ENCODE measurements around the gene VAMP1.
"Not testable (repeated sequence)": the region's sequence is repeated elsewhere in the genome, so short reads cannot be mapped to it uniquely, and the experiment has no call there.

VAMP1 gene

GRCh38 chr12:6469609-6470374 is 685 bp downstream of the VAMP1 start:
- in situ Hi-C loops (cut with MboI; ENCODE audit: low sequenced_read_pairs): no loop called here

- in situ Hi-C loops (cut with MboI; ENCODE audit: low sequenced_read_pairs): no loop called here
These were observed 1.4 kb downstream of the VAMP1 start for GRCh38 chr12:6469092-6469491.

DNA sequence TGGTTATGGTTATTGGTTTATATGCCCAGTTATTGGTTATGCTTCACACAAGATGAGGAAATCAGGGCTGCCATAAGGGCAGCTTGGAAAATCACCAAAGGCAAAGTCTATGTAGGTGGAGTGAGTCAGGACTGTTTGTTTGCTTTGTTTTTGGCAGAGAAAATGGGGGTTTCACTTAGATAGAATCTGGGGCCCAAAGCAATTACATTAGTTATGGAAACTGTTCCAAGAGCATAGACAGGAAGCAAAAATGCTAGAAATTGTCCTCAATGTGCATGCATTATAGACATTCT is 2.2 kb downstream of the VAMP1 start:
- in situ Hi-C loops (cut with MboI; ENCODE audit: low sequenced_read_pairs): no loop called here

DNA sequence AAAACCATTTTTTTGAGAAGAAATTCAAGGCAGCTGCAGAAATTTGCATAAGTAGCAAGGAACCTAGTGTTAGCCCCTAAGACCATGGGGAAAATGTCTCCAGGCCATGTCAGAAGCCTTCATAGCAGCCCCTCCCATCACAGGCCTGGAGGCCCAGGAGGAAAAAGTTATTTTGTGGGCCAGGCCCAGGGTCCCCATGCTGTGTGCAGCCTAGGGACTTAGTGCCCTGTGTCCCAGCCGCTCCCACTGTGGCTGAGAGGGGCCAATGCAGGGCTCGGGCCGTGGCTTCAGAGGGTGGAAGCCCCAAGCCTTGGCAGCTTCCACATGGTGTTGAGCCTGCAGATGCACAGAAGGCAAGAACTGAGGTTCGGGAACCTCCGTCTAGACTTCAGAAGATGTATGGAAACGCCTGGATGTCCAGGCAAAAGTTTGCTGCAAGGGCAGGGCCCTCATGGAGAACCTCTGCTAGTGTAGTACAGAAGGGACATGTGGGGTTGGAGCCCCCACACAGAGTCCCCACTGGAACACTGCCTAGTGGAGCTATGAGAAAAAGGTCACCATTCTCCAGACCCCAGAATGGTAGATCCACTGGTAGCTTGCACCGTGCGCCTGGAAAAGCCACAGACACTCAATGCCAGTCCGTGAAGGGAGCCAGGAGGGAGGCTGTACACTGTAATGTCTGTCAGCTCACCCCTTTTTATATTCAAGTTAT is 2.8 kb downstream of the VAMP1 start:
- in situ Hi-C loops (cut with MboI; ENCODE audit: low sequenced_read_pairs): not testable (repeated sequence)

DNA sequence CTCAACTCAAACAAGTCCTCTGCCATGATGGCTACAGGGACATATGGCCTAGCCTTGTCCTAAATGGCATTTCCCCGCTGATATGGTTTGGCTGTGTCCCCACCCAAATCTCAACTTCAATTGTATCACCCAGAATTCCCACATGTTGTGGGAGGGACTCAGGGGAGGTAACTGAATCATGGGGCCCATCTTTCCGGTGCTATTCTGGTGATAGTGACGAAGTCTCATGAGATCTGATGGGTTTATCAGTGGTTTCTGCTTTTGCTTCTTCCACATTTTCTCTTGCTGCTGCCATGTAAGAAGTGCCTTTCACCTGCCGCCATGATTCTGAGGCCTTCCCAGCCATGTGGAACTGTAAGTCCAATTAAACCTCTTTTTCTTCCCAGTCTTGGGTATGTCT is 3.7 kb downstream of the VAMP1 start:
- in situ Hi-C loops (cut with MboI; ENCODE audit: low sequenced_read_pairs): not testable (repeated sequence)

- in situ Hi-C loops (cut with MboI; ENCODE audit: low sequenced_read_pairs): no loop called here
These were observed 4.3 kb downstream of the VAMP1 start for GRCh38 chr12:6466184-6466573.

GRCh38 chr12:6465467-6466183 is 4.9 kb downstream of the VAMP1 start:
- in situ Hi-C loops (cut with MboI; ENCODE audit: low sequenced_read_pairs): no loop called here

GRCh38 chr12:6464531-6464930 is 5.9 kb downstream of the VAMP1 start:
- in situ Hi-C loops (cut with MboI; ENCODE audit: low sequenced_read_pairs): no loop called here

- in situ Hi-C loops (cut with MboI; ENCODE audit: low sequenced_read_pairs): no loop called here
These were observed 6.6 kb downstream of the VAMP1 start for GRCh38 chr12:6463858-6464257.

DNA sequence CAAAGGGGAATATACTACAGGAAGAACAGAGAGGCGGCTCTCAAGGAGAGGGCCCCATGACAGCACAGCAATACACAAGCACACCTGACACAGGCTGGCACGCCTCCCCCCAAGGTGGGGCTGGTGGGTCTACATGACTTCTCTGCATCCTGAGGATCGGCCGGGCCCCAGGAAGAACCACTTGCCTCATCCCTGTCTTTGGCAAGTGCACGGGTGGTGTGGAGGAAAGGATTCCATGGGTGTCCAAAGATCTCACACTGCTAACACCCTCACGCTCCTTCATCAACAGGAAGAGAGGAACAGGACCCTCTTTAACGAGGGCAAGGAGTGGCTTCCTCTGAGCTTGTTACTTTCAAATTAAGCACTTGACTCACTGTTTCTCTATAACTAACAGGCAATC is 7.3 kb downstream of the VAMP1 start:
- in situ Hi-C loops (cut with MboI; ENCODE audit: low sequenced_read_pairs): no loop called here

GRCh38 chr12:6462234-6462995 is 8.1 kb downstream of the VAMP1 start:
- in situ Hi-C loops (cut with MboI; ENCODE audit: low sequenced_read_pairs): no loop called here

DNA sequence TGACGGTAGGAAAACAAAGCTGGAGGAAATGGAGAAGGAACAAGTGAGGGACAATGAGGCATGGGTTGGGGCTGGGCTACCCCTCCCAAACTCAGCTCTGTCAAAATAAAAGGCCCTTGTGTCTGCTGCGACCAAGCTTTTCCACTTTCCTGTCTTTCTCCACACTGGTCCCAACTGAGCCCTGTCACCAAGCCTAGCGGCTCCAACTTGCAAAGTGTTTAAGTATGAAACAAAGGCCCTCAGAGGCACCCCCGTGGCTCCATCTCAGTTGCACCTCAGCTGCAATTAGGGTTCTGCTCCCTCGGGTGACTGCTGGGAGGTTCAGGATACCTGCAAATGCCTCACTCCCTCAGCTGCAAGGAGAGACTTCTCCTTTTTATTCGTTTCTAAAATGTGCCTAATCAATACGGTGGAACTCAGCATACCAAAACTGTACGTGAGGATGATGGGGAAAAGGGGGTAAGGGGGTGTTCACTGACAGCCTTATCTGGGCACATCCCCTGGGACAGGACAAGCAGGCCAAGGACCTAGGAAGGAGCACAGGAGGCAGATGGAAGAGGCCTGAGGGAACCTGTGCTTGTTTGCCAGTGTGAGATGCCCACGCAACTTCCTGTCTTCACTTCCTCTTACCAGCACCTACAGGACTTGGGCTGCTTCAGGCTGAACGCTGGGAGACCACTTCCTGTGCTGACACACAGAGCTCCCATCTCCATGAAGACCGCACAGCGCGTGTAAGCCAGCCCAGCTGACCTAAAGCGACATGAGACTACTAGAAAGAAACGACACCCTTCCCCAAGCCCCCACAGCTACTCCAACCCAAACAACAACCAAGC is 8.9 kb downstream of the VAMP1 start:
- in situ Hi-C loops (cut with MboI; ENCODE audit: low sequenced_read_pairs): no loop called here

DNA sequence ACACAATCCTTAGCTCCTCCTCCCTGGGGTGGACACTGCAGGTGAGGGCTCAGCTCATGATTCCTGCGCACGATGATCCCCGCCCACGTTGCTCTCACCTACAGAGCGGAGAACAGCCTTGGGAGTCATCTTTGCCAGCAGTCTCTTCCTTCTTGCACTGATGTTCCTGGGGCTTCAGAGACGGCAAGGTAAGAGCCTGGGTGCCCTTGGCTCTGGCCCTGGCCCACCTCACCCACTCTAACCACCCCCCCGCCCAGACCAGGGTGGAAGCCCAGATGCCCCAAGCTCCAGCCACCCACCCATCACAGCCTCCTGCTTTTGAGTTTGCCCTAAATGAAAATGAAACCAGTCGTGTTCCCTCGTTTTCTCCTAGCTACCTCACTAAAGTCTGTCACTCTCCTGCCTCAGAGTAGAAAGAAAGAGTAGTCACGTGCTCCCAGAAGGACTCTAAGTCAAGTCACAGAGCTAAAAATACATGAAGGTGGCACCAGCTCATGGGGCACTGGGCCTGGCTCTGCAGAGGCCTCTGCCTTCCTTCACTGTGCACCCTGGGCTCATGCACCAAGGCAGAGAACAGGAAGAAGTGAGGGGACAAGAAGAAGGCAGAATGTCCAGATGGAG is 9.6 kb downstream of the VAMP1 start:
- in situ Hi-C loops (cut with MboI; ENCODE audit: low sequenced_read_pairs): no loop called here

DNA sequence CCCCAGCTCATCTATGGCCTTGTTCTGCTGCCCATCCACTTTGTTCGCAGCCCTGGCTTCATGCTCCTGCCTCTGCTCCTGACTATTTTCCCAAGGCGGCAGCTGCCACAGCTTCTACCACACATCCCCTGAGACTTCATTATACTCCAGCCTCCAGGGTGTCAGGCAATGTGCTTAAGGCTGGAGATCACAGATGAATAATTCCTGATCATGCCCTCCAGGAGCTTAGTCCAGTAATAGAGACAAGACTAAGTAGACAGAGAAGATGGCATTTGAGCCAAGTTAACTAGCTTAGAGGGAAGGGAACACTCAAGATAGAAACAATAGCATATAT is 11.5 kb downstream of the VAMP1 start:
- in situ Hi-C loops (cut with MboI; ENCODE audit: low sequenced_read_pairs): no loop called here

- in situ Hi-C loops (cut with MboI; ENCODE audit: low sequenced_read_pairs): no loop called here
These were observed 12.0 kb downstream of the VAMP1 start for GRCh38 chr12:6458281-6459003.

DNA sequence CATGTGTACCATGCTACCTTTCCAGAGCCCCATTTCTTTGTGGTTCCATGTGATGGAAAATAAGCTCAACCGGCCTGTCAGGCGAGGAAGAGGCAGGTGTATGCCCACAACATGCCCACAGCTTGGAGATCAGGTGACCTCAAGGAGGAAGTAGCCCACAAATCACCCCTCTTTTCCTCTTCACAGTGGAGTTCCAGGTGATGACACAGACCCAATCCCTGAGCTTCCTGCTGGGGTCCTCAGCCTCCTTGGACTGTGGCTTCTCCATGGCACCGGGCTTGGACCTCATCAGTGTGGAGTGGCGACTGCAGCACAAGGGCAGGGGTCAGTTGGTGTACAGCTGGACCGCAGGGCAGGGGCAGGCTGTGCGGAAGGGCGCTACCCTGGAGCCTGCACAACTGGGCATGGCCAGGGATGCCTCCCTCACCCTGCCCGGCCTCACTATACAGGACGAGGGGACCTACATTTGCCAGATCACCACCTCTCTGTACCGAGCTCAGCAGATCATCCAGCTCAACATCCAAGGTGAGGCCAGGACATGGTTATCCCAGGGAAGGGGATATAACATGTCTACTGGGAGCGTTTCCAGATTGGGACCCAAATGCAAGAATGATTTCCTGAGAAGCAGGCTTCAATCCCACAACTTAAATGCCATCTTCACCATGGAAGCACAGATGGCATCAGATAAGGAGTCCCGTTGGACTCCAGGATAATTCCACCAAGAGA is 13.1 kb downstream of the VAMP1 start:
- in situ Hi-C loops (cut with MboI; ENCODE audit: low sequenced_read_pairs): no loop called here

- in situ Hi-C loops (cut with MboI; ENCODE audit: low sequenced_read_pairs): no loop called here
These were observed 17.4 kb downstream of the VAMP1 start for GRCh38 chr12:6452944-6453630.

DNA sequence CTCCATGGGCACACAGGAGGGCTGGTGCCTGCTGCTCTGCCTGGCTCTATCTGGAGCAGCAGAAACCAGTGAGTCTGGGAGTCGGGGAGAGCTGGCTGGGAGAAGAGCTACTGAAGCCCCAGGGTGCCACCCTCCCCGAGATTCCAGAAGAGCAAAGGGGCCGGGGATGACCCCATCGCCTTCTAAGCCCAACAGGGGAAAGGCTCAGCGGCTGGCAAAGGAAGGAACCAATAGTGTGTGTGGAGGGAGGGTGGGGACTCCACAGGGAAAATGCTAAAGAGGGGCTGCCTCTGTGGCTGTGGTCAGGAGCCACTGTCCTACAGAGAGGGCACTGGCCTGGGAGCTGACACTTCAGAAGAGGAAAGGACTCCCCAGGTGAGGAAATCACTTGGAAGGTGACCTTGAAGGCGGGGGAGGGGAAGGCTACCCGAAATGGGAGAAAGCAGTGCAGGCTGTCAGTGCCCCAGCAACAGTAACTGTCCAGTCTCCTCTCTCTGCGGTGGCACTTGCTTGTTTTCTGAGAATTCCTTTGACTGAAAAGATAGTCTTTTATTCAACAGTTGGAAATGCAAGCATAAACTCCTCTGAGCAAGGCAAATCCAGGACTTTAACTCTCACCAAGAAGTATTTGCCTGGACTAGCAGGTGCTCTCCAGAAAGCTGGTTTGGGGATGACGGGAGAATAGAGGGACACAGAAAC is 18.1 kb downstream of the VAMP1 start:
- in situ Hi-C loops (cut with MboI; ENCODE audit: low sequenced_read_pairs): no loop called here

All from HL-60/S4 treated with phorbol 12-myristate 13-acetate at 8.2 ng/mL for 4 days and 3 days (cell line).